ENCODE data around the gene IPCEF1.

- TF ChIP-seq CTCF (conservative IDR thresholded peaks at IDR 0.05; ENCODE audit: low read length) (no peak), EZH2phosphoT487 (IDR thresholded peaks at IDR 0.05; ENCODE audit: borderline replicate concordance) (no peak)
Observed at GRCh38 chr6:154394571-154394970, 38.0 kb upstream of the IPCEF1 start.
